GM10248 (cell line): ENCODE measurements around the gene TNFSF10.

Experiments used
- CTCF ChIA-PET: fragments of 300-600 bp; sonication (Branson Sonifier 250); formaldehyde crosslinking; extraction: SDS; loops from one replicate; lab custom pipeline; 2021; ENCODE audit warnings: antibody characterized with exemption; lab: Yijun Ruan, JAX
- POLR2A ChIA-PET: fragments of 350-650 bp; sonication (Branson Sonifier 250); formaldehyde crosslinking; extraction: SDS; loops from one replicate; lab custom pipeline; 2020; ENCODE audit warnings: antibody characterized with exemption; lab: Yijun Ruan, JAX
- DNase-seq: peaks from one replicate; pipeline ENCODE4 v3.0.0; 2012; ENCODE audit errors: extremely low spot score
- TF ChIP-seq, protein P1 (sequence below): IDR thresholded peaks from 2 replicates; pipeline ENCODE4 v1.5.1; 2012; ENCODE audit warnings: mild to moderate bottlenecking, low read depth; ENCODE audit errors: extremely low read depth, missing control alignments, control extremely low read depth

TNFSF10 gene

DNA sequence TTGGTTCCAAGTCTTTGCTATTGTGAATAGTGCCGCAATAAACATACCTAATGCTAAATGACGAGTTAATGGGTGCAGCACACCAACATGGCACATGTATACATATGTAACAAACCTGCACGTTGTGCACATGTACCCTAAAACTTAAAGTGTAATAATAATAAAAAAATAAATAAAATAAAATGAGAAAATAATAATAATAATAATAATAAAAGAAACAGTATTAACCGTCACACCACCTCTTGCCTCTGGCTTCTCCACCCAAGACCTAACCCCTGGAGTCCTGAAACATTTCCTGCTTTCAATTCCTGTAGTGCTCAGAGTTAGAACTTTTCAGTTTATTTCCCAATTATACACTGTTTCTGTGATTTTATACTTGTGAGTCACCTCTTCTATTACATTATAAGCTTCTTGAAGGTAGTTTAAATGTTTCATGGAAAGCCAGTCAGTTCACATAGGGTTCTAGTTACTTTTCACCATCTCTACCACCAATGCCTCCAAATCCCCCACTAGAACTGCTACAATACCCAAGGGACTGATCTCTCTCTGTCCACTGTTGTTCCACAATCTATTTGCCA is 56.6 kb downstream of the TNFSF10 start:
- POLR2A ChIA-PET: no interaction called here
- CTCF ChIA-PET: interaction anchor here (1.1 to 1.6 kb wide), 3 partner anchors 10 to 15 kb away, joined by 3 to 7 read pairs (median 3); no protein-coding TSS in a partner anchor
- DNase-seq: no peak
- TF ChIP-seq, protein P1, sequence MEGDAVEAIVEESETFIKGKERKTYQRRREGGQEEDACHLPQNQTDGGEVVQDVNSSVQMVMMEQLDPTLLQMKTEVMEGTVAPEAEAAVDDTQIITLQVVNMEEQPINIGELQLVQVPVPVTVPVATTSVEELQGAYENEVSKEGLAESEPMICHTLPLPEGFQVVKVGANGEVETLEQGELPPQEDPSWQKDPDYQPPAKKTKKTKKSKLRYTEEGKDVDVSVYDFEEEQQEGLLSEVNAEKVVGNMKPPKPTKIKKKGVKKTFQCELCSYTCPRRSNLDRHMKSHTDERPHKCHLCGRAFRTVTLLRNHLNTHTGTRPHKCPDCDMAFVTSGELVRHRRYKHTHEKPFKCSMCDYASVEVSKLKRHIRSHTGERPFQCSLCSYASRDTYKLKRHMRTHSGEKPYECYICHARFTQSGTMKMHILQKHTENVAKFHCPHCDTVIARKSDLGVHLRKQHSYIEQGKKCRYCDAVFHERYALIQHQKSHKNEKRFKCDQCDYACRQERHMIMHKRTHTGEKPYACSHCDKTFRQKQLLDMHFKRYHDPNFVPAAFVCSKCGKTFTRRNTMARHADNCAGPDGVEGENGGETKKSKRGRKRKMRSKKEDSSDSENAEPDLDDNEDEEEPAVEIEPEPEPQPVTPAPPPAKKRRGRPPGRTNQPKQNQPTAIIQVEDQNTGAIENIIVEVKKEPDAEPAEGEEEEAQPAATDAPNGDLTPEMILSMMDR: no peak

DNA sequence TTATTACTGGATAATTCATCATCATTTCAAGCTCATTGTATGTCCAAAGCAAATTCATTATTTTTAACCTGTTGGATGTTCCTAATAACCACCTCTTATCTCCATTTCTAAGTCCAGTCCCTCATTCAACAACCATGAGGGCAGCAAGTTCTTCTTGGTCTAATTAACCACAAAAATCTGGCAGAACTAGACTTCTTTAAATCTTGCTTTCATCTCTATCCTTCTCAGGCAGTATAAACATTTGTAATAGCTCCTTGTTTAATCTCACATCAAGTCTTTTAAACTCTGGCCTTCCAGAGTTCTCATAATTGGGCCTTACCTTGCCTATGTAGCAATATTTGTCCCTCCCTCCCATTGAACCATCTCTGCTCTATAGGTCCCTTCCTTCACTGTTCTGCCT is 57.9 kb downstream of the TNFSF10 start:
- ChIA-PET POLR2A (no interaction called here), CTCF (interaction anchor here (0.9 to 1.3 kb wide), 3 partner anchors 8 to 132 kb away, joined by 3 read pairs; no protein-coding TSS in a partner anchor)
- no peak for DNase-seq
- TF ChIP-seq, protein P1: no peak

DNA sequence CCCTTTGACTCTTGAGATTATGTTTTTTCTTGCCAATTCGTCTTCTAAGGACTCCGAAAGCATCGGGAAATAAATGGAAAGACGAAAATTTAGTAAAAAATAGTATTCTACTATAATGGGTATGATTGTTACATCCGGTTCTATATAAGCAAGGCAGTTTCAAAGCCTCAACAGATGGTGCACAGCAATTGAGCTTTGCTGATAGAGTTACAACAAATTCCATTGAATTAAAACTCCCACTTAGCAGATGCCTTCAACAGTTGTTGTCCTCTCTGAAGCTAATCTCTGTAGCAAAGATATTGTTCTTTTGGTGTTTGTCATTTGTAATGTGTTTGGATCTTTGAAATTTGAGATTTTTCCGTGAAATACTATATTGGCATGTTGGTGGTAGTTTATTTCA is 58.9 kb downstream of the TNFSF10 start:
- TF ChIP-seq, protein P1: no peak
- DNase-seq: no peak
- ChIA-PET CTCF (interaction anchor here (1.0 to 1.3 kb wide), 3 partner anchors 9 to 209 kb away, joined by 3 read pairs; no protein-coding TSS in a partner anchor), POLR2A (no interaction called here)

DNA sequence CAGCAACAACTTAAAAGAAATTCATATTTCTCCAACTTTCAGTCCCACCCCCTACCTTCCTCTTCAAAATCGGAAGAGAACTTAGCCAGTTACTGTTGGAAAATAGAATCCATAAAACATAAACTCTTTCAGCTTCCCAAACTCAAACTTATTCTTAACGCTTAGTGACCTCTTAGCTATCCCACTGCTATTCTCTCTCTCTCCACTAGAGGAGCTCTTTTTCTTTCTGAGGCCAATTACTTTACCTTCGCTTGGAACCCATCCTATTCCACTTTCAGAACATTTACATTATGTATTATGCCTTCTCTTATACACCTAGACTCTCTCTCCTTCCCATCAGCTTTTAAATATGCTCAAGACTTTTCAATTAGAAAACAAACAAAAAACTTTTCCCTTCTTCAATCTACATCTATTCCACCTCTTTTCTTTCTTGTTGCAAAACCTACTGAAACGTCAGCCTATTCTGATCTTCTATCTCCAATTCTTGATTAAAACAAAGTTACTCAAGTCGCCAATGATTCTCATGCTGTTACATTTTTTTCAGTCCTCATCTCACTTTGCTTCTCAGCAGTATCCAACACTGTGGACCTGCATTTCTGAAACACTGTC is 61.6 kb downstream of the TNFSF10 start:
- TF ChIP-seq, protein P1: peak; percentile 70
- ChIA-PET POLR2A (no interaction called here), CTCF (interaction anchor here (0.6 to 2.7 kb wide), 44 partner anchors 9 to 660 kb away, joined by 3 to 22 read pairs (median 4); partner anchors contain the start of gene GHSR)
- peak; percentile 67 for DNase-seq

DNA sequence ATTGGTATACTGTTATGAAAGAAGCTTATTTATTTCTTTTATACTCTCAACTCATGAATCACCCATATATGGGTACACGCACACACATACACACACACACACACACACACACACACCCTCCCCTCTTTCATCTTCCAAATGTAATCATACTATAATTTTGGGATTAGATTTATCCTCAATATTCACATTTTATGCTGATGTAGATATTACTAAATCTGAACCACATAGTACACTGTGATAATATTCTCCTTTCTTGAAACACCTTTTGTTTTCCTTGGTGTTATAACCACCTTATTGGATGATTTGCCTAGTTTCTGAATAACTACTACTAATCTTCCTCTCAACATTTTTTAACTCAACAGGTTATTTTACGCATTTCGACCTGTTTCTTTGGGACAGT is 66.8 kb downstream of the TNFSF10 start:
- CTCF ChIA-PET: no interaction called here

More for the DNA sequence above, 66.8 kb downstream of the TNFSF10 start:
- POLR2A ChIA-PET: no interaction called here
- no peak for DNase-seq
- TF ChIP-seq, protein P1: no peak
